AG09319 (cell line): ENCODE results near the gene HERC2.

Source experiments
- DNase-seq: peaks from one replicate; pipeline ENCODE4 v3.0.0-alpha.2; 2010; ENCODE audit warnings: low read depth; ENCODE audit errors: extremely low read depth
- TF ChIP-seq, protein P1 (sequence below): IDR thresholded peaks from 2 replicates; pipeline ENCODE4 v1.5.1; 2011; ENCODE audit warnings: low read depth, mild to moderate bottlenecking, inconsistent platforms, low read length, moderate library complexity

The HERC2 gene

DNA sequence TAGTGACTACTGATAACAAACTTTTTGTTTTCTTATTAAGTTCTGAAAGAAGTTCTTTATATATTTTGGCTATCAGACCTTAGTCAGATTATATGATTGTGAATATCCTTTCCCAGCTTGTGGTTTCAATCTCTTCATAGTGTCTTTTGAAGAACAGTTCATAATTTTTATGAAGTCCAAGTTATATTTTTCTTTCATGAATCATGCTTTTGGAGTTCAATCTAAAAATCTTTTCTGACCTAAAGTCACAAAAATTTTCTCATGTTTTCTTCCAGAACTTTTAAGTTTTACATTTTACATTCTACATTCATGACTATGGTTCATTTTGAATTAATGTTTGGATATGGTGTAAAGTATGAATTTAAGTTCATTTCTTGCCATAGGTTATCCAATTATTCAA, 188.7 kb downstream of the HERC2 start:
- no peak for DNase-seq
- TF ChIP-seq, protein P1, sequence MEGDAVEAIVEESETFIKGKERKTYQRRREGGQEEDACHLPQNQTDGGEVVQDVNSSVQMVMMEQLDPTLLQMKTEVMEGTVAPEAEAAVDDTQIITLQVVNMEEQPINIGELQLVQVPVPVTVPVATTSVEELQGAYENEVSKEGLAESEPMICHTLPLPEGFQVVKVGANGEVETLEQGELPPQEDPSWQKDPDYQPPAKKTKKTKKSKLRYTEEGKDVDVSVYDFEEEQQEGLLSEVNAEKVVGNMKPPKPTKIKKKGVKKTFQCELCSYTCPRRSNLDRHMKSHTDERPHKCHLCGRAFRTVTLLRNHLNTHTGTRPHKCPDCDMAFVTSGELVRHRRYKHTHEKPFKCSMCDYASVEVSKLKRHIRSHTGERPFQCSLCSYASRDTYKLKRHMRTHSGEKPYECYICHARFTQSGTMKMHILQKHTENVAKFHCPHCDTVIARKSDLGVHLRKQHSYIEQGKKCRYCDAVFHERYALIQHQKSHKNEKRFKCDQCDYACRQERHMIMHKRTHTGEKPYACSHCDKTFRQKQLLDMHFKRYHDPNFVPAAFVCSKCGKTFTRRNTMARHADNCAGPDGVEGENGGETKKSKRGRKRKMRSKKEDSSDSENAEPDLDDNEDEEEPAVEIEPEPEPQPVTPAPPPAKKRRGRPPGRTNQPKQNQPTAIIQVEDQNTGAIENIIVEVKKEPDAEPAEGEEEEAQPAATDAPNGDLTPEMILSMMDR: no peak

DNA sequence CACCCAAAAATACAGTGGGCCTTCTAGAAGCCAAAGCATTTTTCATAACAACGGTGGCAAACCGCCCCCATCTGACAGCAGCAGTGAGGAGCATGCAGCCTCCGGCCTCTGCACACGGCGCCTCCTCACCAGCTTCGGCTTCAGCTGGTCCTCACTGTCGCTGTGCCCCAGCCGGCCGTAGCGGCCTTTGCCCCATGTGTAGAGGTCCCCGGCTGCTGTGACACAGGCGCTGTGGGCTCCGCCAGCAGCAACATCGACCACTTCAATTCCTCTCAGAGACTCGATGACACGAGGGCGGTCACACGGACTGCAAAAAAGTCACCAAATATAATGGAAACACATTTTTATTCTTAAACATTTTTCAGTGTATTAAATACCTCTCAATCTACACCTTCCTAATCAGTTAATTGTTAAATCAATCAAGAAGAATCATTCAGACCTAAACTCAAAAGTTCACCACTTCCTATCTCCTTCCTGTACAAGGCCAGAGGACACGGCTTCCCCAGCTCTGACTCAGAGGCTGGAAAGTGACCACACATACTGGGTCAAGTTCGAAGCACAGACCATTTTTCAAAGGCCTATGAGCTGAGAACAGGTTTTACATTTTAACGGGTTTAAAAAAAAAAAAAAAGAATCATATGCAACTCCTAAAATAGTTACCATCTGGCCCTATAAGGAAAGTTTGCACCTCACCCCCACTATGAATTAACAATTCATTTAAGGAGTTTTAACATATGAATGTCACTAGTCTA, 189.3 kb downstream of the HERC2 start:
- TF ChIP-seq, protein P1: no peak
- no peak for DNase-seq

DNA sequence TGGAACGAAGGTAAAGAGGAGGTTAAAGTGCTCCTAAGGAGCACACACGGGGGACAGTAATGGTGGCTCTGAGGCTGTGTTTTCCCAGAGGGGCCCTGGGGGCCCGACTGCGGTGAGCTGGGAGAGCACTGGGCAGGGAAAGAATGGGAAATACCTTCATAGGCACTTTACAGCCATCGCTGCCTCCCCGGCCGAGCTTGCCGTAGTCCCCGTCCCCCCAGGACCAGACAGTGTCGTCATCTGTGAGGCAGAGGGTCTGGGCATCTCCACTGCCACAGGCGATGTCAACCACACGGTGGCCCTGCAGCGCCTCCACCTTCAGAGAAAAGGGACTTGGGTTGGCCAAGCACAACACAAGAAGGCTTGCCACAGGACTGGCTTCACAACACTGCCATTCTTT, 190.0 kb downstream of the HERC2 start:
- no peak for DNase-seq
- TF ChIP-seq, protein P1: no peak

DNA sequence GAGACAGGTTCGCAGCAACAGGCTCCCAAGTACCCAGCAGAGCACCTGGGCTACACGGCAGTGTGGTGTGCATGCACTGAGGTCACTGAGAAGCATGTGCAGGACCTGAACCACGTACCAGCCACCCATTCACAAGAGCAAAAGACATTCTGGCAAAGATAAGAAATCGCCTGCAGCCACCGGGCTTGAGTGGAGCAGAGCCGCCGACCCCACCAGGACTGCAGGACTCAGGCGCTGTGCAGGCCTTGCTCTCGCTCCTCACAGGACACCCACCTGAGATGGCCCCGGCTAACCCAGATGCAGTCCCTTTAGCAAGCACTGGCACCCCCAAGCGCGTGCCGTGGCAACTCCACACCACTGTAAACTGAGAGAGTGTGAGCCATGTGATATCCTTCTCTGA, 190.6 kb downstream of the HERC2 start:
- TF ChIP-seq, protein P1: no peak
- no peak for DNase-seq

DNA sequence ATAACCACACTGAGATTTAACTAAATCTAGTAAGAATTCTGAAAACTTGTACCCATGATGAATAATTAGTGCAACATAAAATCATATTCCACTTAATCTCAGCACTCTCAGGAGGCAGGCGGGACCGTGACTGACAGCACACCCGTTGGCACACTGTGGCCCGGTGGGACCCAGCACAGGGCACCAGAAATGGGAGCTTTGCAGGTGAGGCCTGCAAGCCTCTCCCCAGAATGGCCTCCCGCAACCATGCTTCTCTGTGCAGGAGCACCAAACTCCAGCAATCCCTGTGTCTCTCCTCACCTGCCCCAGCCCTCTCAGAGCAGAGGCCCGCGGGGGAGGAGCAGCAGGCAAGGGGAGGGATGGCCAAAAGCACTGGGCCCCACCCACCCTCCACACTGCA, 191.3 kb downstream of the HERC2 start:
- TF ChIP-seq, protein P1: no peak
- no peak for DNase-seq

DNA sequence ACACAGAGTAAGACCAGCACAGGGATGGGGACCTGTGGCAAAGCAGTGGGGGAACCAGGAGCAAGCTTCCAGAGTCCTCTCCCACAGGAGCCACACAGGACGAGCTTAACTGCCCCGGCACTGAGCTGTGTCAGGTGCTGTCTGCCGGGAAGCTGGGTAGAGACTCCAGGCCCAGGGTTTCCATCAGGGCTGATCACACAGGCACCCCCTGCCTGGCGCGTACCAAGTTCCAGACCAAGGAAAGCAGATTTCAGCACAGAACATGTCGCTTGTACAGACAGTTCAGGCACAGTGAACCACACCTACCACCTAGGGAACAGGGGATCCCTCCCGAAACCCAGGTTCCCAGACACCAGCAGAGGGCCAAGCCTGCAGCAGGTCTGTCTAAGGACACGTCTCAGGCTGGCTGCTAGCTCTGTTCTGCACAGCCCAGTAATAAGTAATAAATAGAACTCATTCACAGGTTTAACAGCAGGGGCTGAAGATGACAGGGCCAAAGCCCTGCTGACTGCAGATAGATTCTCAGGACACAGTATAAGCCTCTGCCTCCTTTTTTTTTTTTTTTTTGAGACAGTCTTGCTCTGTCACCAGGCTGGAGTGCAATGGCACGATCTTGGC, 192.6 kb downstream of the HERC2 start:
- DNase-seq: no peak
- TF ChIP-seq, protein P1: no peak

DNA sequence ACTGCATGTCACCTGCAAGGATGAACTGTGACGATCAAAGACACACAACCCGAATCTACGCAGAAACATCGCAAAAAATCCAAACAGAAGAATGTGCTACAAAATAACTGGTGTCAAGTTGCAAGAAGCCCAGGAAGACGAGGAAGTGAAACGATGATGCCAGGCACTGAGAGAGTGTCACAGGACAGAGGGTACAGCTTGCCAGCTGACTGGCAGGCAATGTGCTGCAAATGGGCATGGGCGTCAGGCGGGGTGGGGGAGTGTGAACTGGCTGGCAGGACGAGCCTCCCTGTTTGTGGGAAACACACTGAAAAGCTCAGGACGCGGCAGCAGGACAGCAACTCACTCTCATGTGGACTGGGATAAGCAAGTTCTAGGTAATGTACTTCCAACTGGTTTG, 193.9 kb downstream of the HERC2 start:
- TF ChIP-seq, protein P1: no peak
- DNase-seq: no peak
